HG03039 (cell line): ENCODE results near the gene DMRTA2.

Experiments used
- ATAC-seq: cut with Tn5 transposase; IDR thresholded peaks from one replicate; pipeline ENCODE4 v1.9.1; 2021; ENCODE audit warnings: mild to moderate bottlenecking, moderate library complexity; ENCODE audit not compliant: unreplicated experiment

The DMRTA2 gene

DNA sequence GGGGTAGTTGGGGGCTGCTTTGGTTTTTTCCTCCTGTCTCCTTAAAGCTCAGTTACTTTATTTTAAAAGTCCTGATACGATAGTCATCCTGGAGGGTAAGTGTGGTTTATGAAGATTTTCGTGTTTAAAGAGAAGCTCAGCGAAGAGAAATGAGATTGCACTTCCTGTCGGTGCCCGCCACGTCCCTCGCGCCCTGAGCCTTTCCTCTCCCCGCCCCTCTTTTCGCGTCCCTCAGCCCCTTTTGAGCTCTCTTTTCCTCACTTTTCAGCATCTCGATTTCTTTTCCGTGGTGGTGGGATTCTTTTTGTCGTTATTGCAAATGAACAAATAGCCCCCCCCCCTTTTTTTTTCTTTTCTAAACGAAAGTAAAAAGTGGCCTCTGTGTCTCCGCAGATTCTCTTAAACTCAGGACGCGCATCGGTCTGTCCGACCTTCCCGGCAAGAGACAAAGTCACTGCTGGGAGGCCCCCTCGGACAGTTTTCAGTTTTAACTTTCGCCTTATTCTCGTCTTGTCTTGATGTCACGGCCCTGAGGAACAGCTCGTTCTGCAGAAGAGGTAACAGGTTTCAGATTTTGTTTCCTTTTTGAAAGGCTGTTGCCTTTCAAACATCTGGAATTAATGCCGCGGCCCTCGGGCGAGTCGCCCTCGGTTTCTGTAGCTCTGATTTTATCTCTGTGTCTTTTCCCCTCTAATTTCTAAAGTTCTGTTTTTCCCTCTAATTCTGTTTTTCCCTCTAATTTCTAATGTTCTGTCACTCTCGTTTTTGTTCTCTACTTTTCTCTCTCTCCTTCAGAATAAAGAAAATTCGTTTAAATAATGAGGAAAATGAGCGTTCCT, 1.0 kb upstream of the DMRTA2 start:
- ATAC-seq = no peak

DNA sequence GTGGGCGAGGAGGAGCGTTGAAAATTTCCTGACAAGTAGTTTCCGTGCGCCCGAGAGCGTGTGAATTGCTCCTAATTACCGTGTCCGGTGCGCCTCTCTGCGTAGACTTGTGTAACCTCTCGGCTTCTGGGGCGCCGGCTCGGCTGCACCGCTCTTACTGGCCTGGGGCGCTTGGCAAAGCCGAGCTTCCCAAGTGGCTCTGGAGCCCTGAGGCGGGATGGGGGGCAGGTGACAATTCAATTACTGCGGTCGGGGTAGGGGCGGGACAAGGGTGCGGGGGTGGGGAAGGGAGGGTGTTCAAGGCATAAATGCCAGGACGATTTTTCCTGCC, 392 bp upstream of the DMRTA2 start:
- ATAC-seq = no peak

DNA sequence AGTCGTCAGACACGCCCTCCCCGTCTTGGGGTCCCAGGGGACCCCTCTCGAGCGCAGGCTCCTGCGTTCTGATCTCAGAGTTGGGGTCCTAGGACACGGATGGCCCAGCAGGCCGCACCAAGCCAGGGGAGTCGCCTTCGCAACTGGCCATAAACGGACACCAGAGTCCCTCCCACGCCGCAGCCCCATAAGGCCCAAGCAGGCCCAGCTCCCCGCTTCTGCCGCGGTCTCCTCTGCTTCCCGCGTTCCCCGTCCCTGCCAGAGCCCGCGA, 633 bp downstream of the DMRTA2 start:
- ATAC-seq = no peak

DNA sequence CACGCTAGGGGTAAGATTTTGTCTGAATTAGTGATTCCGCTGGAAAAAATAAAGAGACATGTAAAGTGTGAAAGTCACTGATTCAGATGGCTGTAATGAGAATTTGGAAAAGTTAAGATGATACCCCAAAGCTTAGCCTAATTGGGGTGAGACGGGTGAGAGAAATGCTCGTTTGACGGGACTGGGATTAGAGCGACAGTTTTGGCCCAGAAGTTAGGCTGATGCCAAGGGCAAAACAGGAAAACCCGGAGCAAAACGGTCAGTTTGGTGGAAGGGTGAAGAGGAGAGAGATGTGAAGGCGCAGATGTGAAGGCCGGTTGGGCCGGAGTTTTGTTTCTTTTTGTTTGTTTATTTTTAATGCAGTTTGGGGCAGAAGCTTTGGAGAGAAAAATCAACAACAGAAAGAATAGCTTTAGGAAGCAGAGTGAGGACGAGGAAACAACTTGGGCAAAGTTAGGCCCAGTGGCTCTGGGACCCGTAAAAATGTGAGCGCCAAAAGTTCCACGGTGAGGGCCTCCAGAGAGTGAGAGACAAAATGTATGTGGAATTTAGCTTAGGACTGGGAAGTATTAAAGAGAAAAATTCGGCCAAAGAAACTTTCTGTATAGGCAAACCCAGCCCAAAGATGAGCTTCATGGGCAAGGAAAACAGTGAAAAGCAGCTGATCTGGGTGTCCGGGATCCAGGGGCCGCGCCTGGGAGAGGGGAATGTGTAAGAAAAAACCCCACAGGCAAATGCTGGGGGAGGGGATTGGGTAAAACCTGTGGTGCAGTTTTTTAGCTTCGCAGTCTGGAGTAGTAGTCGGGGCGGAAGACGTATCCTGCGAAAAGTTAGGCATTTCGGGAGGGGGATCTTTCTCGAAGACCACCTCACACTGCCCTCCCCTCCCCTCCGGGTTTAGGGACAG, 1.2 kb downstream of the DMRTA2 start:
- ATAC-seq = no peak

DNA sequence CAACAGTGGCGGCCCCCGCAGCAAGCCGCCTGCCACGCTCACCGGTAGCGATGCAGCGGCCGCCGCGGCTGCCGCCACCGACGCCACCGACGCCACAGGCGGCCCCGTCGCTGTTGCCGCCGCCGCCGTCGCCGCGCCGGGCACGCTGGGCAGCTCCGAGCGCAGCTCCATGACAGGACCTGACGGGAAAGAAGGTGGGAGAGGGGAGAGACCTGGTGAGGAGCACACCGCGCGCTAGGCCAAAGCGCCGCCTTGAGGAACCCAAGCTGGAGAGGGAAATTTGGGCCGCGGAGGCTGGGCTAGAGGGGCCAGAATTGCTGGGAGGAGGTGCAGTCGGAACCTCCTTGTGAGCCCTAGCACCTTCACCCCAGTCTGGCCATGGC, 1.9 kb downstream of the DMRTA2 start:
- ATAC-seq = no peak

DNA sequence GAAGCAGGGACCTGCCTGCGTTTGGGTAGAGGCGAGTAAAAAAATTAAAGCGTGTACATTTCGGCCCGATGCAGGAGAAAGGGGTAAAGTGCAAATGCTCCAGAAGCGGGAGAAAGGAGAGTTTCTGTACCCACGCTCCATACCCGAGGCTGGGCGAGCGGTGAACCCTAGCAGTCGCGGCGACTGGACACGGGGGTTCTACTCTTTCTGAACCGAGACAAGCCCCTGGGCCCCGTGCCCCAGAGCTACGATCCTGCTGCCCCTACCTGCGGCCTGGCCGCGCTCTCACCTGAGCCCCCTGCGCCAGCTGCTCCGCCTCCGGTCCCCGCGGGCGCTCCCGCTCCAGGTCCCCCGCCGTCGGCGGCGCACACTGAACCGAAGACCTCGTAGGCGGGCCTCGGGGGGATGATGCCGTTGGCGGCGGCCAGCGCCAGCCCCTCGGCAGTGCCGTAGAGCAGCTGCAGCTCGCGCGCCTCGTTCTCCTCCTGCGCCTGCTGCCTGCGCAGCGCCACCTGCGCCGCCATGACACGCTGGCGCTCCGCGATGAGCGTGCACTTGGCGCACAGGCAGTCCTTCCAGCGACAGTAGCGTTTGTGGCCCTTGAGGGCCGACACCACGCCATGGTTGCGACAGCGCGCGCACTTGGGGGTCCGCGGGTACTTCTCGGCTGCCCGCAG, 2.4 kb downstream of the DMRTA2 start:
- no peak for ATAC-seq

DNA sequence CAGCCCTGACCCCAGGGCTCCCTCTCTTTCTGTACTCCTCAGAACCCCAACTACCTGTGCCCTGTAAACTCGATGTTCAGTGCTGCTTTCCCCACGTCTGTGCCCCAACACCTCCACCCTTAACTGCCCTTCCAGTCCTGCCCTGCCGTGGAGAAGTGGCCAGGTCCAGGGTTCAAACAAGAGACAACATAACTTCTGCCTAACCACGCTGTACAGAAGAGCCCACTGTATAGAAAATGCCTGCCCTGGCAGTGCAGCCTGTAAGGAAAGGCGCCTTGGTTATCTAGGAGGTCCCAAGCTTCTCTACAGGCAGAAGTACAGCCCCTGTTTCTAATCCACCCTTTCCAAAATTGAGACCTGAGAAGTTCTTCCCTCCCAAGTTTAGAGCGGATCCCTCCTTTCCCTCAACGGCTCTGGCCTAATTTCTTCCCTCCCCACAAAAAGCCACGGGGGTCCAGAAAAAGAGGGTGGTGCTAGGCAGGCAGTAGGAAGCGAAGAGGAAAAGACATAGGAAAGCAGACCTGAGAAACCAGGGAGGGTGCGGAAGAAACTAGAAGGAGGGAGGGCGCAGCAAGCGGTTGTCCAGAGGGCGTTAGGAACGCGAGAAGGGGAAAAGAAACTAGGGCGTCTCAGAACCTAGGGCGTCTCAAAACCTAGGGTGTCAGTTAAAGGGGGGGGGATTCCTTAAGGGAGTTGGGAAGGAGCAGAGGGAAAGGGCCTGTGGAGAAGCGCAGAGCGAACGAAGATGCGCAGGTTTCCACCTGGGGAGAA, 3.2 kb downstream of the DMRTA2 start:
- ATAC-seq = no peak

DNA sequence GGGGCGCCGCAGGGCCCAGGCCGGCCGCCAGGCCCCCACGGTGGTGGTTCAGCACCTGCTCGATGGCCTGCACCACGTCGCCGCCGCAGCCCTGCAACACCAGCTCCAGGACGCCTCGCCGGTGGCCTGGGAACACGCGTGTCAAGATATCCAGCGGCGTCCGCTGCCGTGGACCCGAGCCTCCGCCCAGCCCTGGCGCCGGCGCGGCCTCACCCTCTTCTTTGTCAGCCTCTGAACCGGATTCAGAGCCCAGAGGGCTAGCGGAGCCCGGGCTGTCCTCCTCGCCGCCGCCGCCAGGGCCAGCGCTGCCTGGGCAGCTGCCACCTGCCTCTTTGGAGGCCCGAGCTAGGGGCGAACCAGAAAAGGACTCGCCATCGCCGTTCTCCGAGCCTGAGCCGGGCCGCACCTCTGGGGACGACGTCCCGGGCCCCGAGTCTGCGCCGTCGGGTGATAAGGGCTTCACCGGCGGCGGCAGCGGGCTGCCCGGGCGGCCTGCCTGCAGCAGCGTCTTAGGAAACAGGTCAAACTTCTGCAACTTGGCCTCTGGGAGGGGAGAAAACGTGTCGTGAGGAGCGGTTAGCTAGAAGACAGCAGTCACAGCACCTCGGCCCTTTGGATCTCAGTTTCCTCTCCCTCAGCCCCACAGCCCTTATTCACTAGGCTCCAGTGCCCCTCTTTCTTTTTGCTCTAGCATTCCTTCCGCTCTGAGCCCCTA, 3.9 kb downstream of the DMRTA2 start:
- ATAC-seq = no peak

DNA sequence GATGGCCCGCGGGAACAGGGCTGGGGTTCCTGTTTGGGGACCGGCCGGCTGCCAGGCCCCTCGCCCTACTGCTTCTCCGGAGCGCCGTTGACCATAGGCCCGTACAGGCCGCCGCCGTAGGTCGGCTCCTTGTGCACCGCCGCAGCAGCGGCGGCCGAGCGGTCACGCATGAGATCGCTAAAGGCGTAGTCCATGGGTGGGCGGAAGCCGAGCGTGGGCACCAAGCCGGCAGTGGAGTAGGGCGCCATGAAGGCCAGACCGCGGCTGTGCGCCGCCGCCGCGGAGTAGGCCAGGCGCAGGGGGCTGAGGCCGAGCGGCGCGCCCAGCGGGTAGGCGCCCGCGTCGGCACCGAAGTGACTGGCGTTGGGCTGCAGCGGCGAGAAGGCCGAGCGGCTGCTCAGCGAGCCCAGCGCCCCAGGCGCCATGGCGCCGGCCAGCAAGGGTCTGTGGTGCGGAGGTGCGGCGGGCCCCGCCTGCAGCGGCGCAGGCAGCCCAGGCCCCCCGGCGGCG, 4.6 kb downstream of the DMRTA2 start:
- no peak for ATAC-seq

DNA sequence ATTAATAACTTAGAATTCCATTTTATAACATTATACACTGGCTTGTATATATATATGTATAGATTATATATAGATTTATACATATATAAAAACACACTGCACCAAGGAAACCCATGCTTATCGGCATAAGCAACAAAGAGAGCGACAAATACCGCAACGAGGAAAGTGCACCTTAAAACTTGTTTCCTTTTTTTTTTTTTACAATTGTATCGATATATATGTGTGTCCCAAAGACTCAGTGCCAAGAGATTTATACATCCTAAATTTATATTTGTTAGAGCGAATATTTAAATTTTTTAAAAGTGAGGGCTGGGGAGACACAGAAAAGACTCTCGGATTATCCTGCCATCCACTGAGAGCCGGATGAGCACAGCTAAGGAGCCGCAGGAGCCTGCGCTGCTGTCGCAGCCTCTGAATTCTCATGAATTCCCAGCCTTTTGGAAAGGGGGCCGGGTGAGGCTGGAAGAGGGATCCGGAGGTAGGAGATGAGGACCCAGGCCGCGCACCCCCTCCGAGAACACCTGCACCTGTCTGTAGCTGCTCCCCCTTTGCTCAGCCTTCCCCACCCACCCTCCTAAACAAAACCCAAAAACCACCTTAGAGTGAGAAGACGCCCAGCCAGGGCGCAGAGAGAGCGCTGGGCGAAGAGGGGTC, 5.2 kb downstream of the DMRTA2 start:
- ATAC-seq = no peak

DNA sequence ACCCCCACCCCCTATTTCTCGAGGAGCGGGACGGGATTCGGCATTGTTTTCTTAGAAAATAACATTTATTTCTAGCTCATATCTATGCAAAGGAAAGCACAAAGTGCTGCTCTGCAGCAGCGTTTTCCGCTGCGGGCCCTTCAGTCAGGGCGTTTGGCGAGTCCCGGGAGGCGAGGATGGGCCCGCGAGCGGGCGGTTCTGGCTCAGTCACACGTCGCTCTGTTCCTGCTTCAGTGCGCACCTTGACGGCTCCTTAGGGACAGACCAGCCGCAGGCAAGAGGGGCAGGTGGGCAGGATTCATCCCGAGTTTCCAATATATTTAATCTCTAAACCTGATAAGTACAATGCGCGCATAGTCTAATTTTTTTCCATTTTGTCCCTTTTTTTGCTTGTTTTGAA, 5.7 kb downstream of the DMRTA2 start:
- no peak for ATAC-seq

DNA sequence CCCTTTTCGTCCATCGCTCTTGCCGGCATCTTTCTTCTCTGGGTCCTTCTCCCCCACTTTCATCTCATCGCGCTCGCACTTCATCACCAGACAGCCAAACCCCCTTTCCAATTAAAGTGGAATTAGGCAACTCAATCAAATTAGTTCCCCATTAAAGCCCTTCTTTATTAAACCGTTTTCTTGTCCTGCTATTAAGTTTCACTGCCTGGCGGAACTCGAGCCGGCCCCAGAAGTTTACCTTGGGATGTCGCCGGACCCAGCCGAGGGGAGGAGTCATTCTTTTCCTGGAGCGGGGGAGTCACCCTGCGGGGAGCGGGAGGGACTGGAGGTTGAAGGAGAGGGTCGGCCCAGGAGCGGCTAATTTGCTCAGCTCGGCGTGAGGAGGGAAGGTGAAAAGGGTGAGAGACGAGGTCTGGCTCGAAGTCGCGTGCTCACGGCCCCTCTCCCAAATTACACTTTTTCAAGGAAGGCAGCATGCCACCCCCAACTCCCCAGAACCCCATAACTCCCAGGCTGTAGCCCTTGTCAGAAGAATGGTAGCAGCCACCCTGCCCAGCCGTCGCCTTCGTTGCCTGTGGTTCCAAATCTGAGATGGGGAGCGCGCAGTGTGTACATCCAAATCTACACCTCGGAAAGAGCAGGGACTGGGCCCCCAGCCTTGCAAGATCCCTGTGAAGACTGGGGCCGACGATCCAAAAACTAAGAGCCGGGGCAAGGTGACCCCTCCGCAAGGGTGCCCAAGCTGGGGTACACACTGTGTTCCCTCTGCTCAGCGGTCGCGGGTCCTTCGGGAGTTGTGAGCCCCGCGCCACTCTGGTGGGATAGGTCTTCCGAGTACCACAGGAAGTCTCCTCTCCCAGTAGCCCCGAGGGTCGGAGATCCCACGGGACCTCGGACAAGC, 6.4 kb downstream of the DMRTA2 start:
- no peak for ATAC-seq

DNA sequence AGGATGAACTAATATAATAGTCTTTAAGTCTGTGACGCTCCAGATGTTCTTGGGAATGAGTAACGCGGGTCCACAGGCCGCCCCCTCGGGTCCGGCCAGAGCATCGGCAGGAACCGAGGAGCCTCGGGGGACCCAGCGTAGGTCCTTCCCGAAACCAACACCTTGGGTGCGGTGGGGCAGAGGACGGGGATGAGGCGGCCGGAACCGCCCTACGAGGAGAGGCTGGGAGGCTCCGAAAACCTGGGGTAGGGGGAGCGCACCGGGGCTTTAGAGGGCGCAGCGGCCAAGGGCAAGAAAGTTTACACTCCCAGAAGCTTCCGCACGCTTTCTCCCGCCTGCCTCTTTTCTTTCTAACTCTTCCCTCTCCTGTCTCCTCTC, 7.1 kb downstream of the DMRTA2 start:
- ATAC-seq = no peak

DNA sequence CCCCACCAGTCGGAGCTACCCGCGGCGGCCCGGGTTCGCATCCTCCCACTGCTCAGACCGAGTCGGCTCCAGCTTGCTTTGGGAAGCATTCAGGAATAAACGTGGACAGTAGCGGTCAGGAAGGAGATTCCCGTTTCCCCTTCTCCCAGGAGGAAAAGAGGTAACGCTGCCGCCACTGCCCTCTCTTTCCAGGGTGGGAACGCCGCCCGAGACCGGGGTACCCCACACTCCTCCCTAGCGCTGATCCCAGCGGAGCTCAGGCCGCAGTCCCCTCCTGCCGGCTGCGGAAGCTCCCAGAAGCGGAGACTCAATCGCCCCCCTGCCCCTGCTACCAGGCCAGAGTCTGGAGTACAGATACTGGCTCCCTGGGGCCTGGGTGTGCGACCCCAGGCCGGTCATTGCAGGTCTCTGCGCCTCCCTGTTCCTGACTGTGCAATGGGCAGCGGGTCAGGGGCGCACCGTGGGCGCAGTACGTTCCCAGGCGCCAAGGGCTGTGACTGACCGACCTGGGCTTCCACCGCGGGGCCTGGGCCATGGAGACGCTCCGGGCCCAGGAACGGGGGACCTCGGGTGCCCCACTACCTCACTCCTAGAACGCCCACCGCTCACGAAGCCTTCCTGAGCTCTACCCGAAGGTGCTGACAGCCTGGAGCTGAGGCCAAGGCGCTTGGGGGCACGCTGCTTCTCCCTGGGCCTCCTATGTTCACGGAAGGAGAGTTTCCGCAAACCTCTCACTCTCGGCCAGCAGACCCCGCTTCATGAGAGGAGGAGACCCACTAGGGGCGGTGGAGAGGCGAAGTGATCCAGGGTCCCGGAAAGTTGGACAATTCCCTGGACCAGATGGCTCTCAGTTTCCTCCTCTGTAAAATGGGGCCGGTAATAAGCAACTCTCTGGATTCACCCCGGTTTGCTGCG, 7.8 kb downstream of the DMRTA2 start:
- ATAC-seq = no peak

DNA sequence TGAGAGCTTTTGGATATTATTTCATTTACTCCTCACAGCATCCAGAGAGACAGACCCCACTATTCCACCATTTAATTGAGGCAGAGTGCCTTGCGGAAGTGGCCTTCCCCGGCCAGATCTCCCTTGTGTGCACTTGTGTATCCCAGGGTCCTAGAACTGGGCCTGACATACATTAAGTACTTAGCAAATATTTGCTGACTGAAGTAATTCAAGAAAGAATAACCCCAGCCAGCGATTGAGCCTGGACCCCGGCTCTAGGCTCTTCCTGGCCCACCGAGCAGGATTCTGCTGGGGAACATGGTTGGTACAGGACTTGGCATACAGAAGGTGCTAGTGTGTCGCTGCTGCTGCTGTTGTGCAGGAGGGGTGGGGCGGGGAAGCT, 8.4 kb downstream of the DMRTA2 start:
- ATAC-seq = no peak

DNA sequence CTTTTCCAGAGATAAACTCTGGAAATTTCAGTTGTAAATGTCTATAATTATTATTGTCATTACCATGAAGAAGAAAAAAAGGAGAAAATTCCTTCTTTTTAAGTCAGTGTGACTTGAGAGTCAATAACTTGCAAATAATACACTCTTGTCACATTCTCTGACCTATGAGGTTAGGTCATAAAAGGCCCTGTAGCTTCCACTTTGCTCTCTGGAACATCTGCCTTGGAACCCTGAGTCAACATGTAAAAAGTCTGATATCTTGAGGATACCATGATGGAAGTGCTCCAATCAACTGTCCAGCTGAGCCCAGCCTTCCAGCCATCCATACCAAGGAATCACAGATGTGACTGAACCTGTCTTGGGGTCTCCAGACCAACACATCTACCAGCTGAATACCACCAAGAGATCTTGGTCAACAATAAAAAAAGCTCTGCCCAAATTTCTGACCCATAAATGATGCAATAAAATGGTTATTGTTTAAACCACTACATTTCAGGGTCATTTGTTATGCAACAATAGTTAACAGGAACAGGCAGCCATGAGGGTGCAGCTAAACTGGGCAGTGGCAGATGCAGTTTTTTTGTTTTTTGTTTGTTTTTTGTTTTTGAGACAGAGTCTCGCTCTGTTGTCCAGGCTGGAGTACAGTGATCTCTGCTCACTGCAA, 10.3 kb downstream of the DMRTA2 start:
- no peak for ATAC-seq

DNA sequence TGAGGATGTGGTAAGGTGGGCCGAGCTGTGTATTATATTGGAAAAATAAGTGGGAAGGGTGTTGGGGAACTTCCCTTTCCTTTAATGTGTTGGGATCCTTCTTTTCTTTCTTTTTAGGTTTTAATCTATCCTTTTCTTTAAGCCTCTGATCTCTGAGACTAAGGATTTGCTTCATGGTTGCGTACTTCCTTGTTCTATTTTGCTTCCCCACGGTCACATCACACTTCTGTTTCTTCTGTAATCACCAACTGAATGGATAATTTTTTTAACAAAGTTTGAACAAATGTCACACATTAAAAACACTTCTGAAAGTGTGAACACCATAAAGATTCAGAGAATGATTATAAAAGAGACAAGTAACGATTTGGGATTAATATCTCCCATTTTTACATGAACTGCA, 17.4 kb downstream of the DMRTA2 start:
- no peak for ATAC-seq
